Endodermal cell (in vitro differentiated cells): ENCODE measurements around the gene EPHA5. TPM values are rescaled to one million over a fixed set of nuclear protein-coding genes. Genes with fewer than 3 reads are reported as not detected.

Experiments
- DNase-seq: peaks from one replicate; pipeline ENCODE4 v3.0.0-alpha.2; 2017
- H3K27ac ChIP-seq: 2 replicates; pipeline ENCODE4 v1.5.1; 2013; ENCODE audit warnings: mild to moderate bottlenecking, low read depth, low read length, moderate library complexity
- H3K27me3 ChIP-seq: 2 replicates; pipeline ENCODE4 v1.6.1; 2013; ENCODE audit warnings: mild to moderate bottlenecking, low read length, moderate library complexity; ENCODE audit not compliant: insufficient read depth, control insufficient read depth, poor library complexity, severe bottlenecking
- H3K36me3 ChIP-seq: 2 replicates; pipeline ENCODE4 v1.7.0; 2013; ENCODE audit warnings: mild to moderate bottlenecking, low read length, moderate library complexity; ENCODE audit not compliant: control insufficient read depth, insufficient read depth
- H3K4me1 ChIP-seq: one replicate; pipeline ENCODE4 v1.7.0; 2013; ENCODE audit warnings: low read length; ENCODE audit not compliant: control insufficient read depth, insufficient read depth
- H3K4me3 ChIP-seq: 2 replicates; pipeline ENCODE4 v1.5.1; 2013; ENCODE audit warnings: mild to moderate bottlenecking, low read length, moderate library complexity
- H3K9ac ChIP-seq: 2 replicates; pipeline ENCODE4 v1.6.1; 2013; ENCODE audit warnings: mild to moderate bottlenecking, low read length, moderate library complexity; ENCODE audit not compliant: poor library complexity, severe bottlenecking; ENCODE audit errors: extremely low read depth
- H3K9me3 ChIP-seq: 2 replicates; pipeline ENCODE4 v1.6.1; 2013; ENCODE audit warnings: mild to moderate bottlenecking, low read length, moderate library complexity; ENCODE audit not compliant: control insufficient read depth
- H3K27ac Mint-ChIP-seq: 2 replicates; pipeline ENCODE4 v1.8.0; 2020; ENCODE audit warnings: mixed read lengths
- H3K27me3 Mint-ChIP-seq: 2 replicates; pipeline ENCODE4 v1.8.0; 2021; ENCODE audit warnings: mild to moderate bottlenecking, mixed read lengths; ENCODE audit not compliant: insufficient read depth
- H3K36me3 Mint-ChIP-seq: 2 replicates; pipeline ENCODE4 v1.8.0; 2020; ENCODE audit warnings: low read depth, mixed read lengths
- H3K4me1 Mint-ChIP-seq: 2 replicates; pipeline ENCODE4 v1.8.0; 2020; ENCODE audit warnings: mixed read lengths
- H3K4me3 Mint-ChIP-seq: 2 replicates; pipeline ENCODE4 v1.8.0; 2020; ENCODE audit warnings: mild to moderate bottlenecking, moderate library complexity, mixed read lengths
- H3K9me3 Mint-ChIP-seq: 2 replicates; pipeline ENCODE4 v1.8.0; 2020; ENCODE audit warnings: mild to moderate bottlenecking, mixed read lengths
- CTCF ChIP-seq: fragments of 200-600 bp; sonication (generic); conservative IDR thresholded peaks from 2 replicates; pipeline ENCODE4 v1.5.0; 2021; ENCODE audit warnings: antibody characterized with exemption, mild to moderate bottlenecking
- WGBS, 2 experiments: methylation state at CpG; one replicate each; pipeline versions ENCODE4 v1.1.5 to v1.1.7; 2013; ENCODE audit warnings: missing lambda C conversion rate in 2 of 2, mixed read lengths in 1 of 2; ENCODE audit not compliant: insufficient coverage in 1 of 2, insufficient read length in 1 of 2; 5-methylcytosine and 5-hydroxymethylcytosine counted together
- total RNA-seq, 2 donors: library from RNA; stranded (reverse); fragmentation: NEBNext Ultra II Directional in 1 of 2; extraction: Animal tissue kit (Norgen Biotek cat#: 25700) in 1 of 2; gene quantifications; 2 replicates in 1 of 2; 3 replicates in 1 of 2; pipeline ENCODE4 v1.2.1, GENCODE V29; 2021

Gene EPHA5
- total RNA-seq, 2 donors from 2014 or later = 0.09 TPM; not detected in 1

DNA sequence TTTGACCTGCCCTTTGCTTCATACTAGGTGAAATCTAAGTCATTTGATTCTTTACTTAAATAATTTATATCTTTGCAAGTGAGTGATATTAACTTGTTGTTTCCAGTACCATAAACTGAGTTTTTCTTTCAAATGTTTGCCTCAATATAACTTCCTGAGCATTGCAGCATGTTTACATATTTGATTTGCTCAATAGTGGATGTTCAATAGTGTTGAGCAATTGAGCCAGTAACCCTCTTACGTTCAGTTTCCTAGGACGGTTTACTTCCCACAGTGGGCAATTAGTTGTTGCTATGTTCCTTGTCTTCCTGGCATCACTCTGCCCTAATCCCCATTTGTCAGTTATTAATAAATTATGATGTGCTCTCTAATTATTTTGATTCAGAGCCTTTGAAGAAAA lies 278.5 kb downstream of the EPHA5 start:
- no peak overlapping the region for H3K4me3 ChIP-seq
- H3K9ac ChIP-seq = no peak overlapping the region
- no peak for TF ChIP-seq CTCF
- Mint-ChIP-seq H3K9me3 (peaks cover 2% of the 10 kb centered on the region), H3K4me3 (no peak overlapping the region), H3K36me3 (no peaks in the 10 kb centered on the region), H3K27ac (no peak overlapping the region), H3K4me1 (no peaks in the 10 kb centered on the region), H3K27me3 (no peaks in the 10 kb centered on the region)
- no peak overlapping the region for H3K27ac ChIP-seq
- H3K4me1 ChIP-seq = no peaks in the 10 kb centered on the region
- WGBS, 2 experiments = 96% methylated on average over 2 of the region's 2 CpGs; no CpG with 5 or more reads in 1 of the 2 experiments
- no peak for DNase-seq
- H3K36me3 ChIP-seq = no peaks in the 10 kb centered on the region
- no peaks in the 10 kb centered on the region for H3K9me3 ChIP-seq
- no peaks in the 10 kb centered on the region for H3K27me3 ChIP-seq

GRCh38 chr4:65391382-65391781 lies 278.9 kb downstream of the EPHA5 start:
- Mint-ChIP-seq H3K36me3 (no peaks in the 10 kb centered on the region), H3K4me1 (no peaks in the 10 kb centered on the region), H3K27ac (no peak overlapping the region), H3K9me3 (peaks cover 2% of the 10 kb centered on the region), H3K27me3 (no peaks in the 10 kb centered on the region), H3K4me3 (no peak overlapping the region)
- H3K9ac ChIP-seq = no peak overlapping the region
- H3K4me1 ChIP-seq = no peaks in the 10 kb centered on the region
- H3K27ac ChIP-seq = no peak overlapping the region
- H3K4me3 ChIP-seq = no peak overlapping the region
- no peaks in the 10 kb centered on the region for H3K36me3 ChIP-seq
- no peaks in the 10 kb centered on the region for H3K27me3 ChIP-seq
- H3K9me3 ChIP-seq = no peaks in the 10 kb centered on the region
- 94% methylated on average over 1 of the region's 1 CpG; no CpG with 5 or more reads in 1 of the 2 experiments for WGBS, 2 experiments
- DNase-seq = no peak
- TF ChIP-seq CTCF = no peak

DNA sequence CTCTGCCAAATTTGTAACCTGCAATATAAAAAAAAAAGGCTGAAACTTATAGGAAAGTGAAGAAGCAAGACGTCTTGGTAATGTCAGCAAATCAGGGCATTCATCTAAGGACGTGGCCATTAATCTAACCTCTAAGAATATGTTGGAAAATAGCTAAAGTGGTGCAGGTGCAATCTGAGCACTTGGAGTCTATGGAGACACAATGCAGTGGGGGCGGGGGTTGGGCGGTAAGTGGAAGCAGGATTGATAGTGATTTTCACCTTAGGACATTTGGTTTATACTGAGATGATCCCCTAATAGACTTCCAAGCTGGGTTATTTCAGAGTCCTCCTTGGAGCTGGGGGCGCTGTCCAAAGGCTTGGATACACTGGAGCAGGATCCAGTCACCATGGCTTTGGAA lies 283.4 kb downstream of the EPHA5 start:
- Mint-ChIP-seq H3K4me1 (no peaks in the 10 kb centered on the region), H3K9me3 (no peaks in the 10 kb centered on the region), H3K36me3 (no peaks in the 10 kb centered on the region), H3K27me3 (no peaks in the 10 kb centered on the region), H3K4me3 (no peak overlapping the region), H3K27ac (no peak overlapping the region)
- H3K9ac ChIP-seq = no peak overlapping the region
- 64 to 77% methylated on average over 3 to 5 of the region's 5 CpGs for WGBS, 2 experiments
- no peaks in the 10 kb centered on the region for H3K36me3 ChIP-seq
- H3K27ac ChIP-seq = no peak overlapping the region
- H3K27me3 ChIP-seq = no peaks in the 10 kb centered on the region
- no peak for DNase-seq
- TF ChIP-seq CTCF = no peak
- no peaks in the 10 kb centered on the region for H3K4me1 ChIP-seq
- no peaks in the 10 kb centered on the region for H3K9me3 ChIP-seq
- H3K4me3 ChIP-seq = no peak overlapping the region
